ENCODE results near the gene PARP16.
A peak's percentile ranks its signal among the peaks of the same experiment; 100 is the strongest.

PARP16 gene

GRCh38 chr15:65307978-65308377 is 21.3 kb upstream of the PARP16 start:
- H3K4me3 ChIP-seq (ENCODE audit: low read depth, low read length), result no peak overlapping the region
- TF ChIP-seq POLR2A (IDR thresholded peaks at IDR 0.05; ENCODE audit: extremely low read depth, insufficient read length) (no peak), MYC (IDR thresholded peaks at IDR 0.05; ENCODE audit: low read depth, low read length) (no peak), MAX (IDR thresholded peaks at IDR 0.05; ENCODE audit: low read depth, low read length) (no peak), CTCF (IDR thresholded peaks at IDR 0.05; ENCODE audit: low read depth, low read length) (no peak)
- DNase-seq (ENCODE audit: low read depth), result no peak

- no peak for TF ChIP-seq MYC (IDR thresholded peaks at IDR 0.05; ENCODE audit: low read depth, low read length)
- no peak for TF ChIP-seq CTCF (IDR thresholded peaks at IDR 0.05; ENCODE audit: low read depth, low read length)
- TF ChIP-seq POLR2A (IDR thresholded peaks at IDR 0.05; ENCODE audit: extremely low read depth, insufficient read length), result no peak
- no peak for TF ChIP-seq MAX (IDR thresholded peaks at IDR 0.05; ENCODE audit: low read depth, low read length)
- no peak for DNase-seq (ENCODE audit: low read depth)
- no peak overlapping the region for H3K4me3 ChIP-seq (ENCODE audit: low read depth, low read length)
Measured at GRCh38 chr15:65306551-65306950, 19.9 kb upstream of the PARP16 start.

- no peak for DNase-seq (ENCODE audit: low read depth)
- no peak for TF ChIP-seq MYC (IDR thresholded peaks at IDR 0.05; ENCODE audit: low read depth, low read length)
- H3K4me3 ChIP-seq (ENCODE audit: low read depth, low read length), result no peak overlapping the region
Measured at GRCh38 chr15:65305776-65306175, 19.1 kb upstream of the PARP16 start.

- TF ChIP-seq MAX (IDR thresholded peaks at IDR 0.05; ENCODE audit: low read depth, low read length) (no peak), CTCF (IDR thresholded peaks at IDR 0.05; ENCODE audit: low read depth, low read length) (no peak), POLR2A (IDR thresholded peaks at IDR 0.05; ENCODE audit: extremely low read depth, insufficient read length) (no peak), MYC (IDR thresholded peaks at IDR 0.05; ENCODE audit: low read depth, low read length) (no peak)
- no peak overlapping the region for H3K4me3 ChIP-seq (ENCODE audit: low read depth, low read length)
- no peak for DNase-seq (ENCODE audit: low read depth)
Measured at GRCh38 chr15:65305150-65305758, 18.6 kb upstream of the PARP16 start.

DNA sequence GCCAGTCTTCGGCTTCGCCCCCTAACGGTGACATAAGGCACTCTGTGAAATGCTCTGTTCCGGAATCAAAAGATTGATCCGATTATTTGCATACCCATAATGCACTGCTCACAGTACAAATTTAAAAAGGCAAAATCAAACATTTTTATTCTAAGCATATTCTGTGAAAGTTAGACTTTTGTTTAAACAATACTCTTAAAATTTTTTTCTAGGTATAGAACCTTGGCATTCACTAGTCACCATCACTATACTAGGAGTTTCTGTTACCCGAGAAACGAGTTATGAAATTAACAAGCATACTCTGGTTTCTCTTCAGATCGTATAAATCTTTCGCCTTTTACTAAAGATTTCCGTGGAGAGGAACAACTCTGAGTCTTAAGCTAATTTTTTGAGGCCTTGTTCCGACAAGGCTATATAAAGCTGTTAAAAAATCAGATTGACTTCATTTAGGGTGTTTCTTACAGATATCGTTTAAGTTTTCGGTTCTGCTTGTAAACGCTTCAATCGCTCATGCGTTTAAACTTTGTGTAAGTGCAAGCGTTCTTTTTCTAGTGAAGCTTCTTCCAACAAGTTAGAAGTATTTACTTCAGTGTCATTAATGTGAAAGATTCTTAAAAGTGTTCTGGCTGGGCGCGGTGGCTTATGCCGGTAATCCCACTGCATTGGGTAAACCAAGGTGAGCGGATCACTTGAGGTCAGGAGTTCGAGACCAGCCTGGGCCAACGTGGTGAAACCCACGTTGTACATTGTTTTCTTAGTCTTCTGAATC is 17.9 kb upstream of the PARP16 start, which contains the start of gene RNU5B-1:
TSS of gene RNU5B-1 (plus strand) at position 297 of the 769 bp plus-strand sequence.
- peak; percentile 94 for DNase-seq (ENCODE audit: low read depth)
- TF ChIP-seq POLR2A (IDR thresholded peaks at IDR 0.05; ENCODE audit: extremely low read depth, insufficient read length) (peak; percentile 99), CTCF (IDR thresholded peaks at IDR 0.05; ENCODE audit: low read depth, low read length) (peak; percentile 89), MYC (IDR thresholded peaks at IDR 0.05; ENCODE audit: low read depth, low read length) (peak; percentile 8; the same call in 1 of the 2 replicates), MAX (IDR thresholded peaks at IDR 0.05; ENCODE audit: low read depth, low read length) (no peak; the same call in 1 of the 2 replicates)
- H3K4me3 ChIP-seq (ENCODE audit: low read depth, low read length), result peak within 1 kb of the TSS; percentile 71

GRCh38 chr15:65303687-65304380 is 17.2 kb upstream of the PARP16 start:
- H3K4me3 ChIP-seq (ENCODE audit: low read depth, low read length), result peak overlapping the region; percentile 71
- TF ChIP-seq MYC (IDR thresholded peaks at IDR 0.05; ENCODE audit: low read depth, low read length) (peak; percentile 80), MAX (IDR thresholded peaks at IDR 0.05; ENCODE audit: low read depth, low read length) (peak; percentile 76), CTCF (IDR thresholded peaks at IDR 0.05; ENCODE audit: low read depth, low read length) (no peak), POLR2A (IDR thresholded peaks at IDR 0.05; ENCODE audit: extremely low read depth, insufficient read length) (no peak)
- DNase-seq (ENCODE audit: low read depth), result peak; percentile 51
